ENCODE results near the gene DACT2. TPM values are rescaled to one million over a fixed set of nuclear protein-coding genes. Genes with fewer than 3 reads are reported as not detected.

The DACT2 gene
- total RNA-seq, 1 donor: not detected

DNA sequence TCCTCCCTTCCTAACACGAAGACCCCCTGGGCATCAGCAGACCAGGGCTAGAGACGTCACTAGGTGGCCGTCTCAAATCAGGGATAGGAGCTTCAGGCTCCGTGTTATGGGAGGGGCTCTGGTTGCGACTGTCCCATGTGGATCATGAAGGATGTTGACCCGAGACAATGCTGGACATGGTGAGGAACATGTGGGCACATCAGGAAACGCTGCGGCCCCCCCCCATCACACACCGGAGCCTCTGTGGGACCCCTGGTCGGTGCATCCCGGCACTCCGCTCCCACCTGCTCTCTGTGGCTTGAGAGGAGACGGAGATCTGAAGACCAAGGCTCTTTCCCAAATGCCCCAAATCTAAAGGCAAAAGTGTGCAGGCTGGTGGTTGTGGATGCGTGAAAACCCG, 54.2 kb downstream of the DACT2 start:
- Histone ChIP-seq H3K4me2 (ENCODE audit: insufficient read depth, low read length) (no peak overlapping the region), H2AFZ (ENCODE audit: low read length) (no peak overlapping the region), H4K20me1 (ENCODE audit: insufficient read depth, low read length) (no peaks in the 10 kb centered on the region), H3K27me3 (ENCODE audit: insufficient read depth, low read length) (no peaks in the 10 kb centered on the region), H3K36me3 (ENCODE audit: insufficient read depth, low read length) (no peaks in the 10 kb centered on the region), H3K9me3 (ENCODE audit: low read depth, low read length) (no peaks in the 10 kb centered on the region), H3K4me3 (ENCODE audit: insufficient read depth, low read length) (no peak overlapping the region), H3K27ac (ENCODE audit: low read depth, low read length) (no peak overlapping the region), H3K4me1 (ENCODE audit: insufficient read depth, low read length) (no peaks in the 10 kb centered on the region), H3K79me2 (ENCODE audit: insufficient read depth, low read length) (no peaks in the 10 kb centered on the region)
- TF ChIP-seq, protein P1, sequence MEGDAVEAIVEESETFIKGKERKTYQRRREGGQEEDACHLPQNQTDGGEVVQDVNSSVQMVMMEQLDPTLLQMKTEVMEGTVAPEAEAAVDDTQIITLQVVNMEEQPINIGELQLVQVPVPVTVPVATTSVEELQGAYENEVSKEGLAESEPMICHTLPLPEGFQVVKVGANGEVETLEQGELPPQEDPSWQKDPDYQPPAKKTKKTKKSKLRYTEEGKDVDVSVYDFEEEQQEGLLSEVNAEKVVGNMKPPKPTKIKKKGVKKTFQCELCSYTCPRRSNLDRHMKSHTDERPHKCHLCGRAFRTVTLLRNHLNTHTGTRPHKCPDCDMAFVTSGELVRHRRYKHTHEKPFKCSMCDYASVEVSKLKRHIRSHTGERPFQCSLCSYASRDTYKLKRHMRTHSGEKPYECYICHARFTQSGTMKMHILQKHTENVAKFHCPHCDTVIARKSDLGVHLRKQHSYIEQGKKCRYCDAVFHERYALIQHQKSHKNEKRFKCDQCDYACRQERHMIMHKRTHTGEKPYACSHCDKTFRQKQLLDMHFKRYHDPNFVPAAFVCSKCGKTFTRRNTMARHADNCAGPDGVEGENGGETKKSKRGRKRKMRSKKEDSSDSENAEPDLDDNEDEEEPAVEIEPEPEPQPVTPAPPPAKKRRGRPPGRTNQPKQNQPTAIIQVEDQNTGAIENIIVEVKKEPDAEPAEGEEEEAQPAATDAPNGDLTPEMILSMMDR (IDR thresholded peaks at IDR 0.05; ENCODE audit: extremely low read depth, low read depth, low read length): no peak
- no peak for DNase-seq (ENCODE audit: insufficient read length, low spot score, missing footprints)

DNA sequence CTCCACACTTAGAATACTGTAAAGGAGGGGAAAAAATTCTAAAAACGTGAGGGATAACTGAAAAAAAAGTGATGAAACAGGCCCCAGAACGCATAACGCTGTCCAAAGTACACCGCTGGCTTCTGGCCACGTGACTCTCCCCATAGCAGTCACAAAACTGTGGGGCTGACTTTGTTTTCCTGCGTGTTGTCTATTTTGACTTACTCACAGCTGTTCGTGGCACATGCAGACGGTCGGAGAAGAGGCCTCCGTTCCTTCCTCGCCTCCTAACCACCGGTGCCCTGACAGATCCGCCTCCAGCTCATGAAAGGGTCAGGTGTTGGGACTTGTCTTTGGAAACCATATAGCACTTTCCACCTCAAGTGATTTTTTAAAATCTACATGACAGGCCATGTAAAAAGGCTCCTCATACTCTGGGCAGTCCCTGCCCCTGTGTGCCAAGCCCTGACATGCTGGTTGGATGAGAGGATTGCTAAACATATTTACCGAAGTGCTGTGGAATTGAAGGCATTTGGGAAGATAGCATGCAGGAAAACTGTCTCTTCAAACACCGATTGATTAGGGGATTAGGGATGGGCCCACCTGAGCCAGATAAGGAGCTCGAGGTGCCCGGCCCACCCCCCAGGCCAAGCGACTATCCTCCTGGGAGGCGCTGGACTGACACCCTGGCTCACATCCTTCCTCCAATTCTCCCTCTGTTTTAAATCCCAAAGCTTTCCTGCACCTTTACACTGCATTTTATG, 54.8 kb downstream of the DACT2 start:
- no peaks in the 10 kb centered on the region for H3K27me3 ChIP-seq (ENCODE audit: insufficient read depth, low read length)
- H3K4me1 ChIP-seq (ENCODE audit: insufficient read depth, low read length): no peaks in the 10 kb centered on the region
- no peak overlapping the region for H3K4me3 ChIP-seq (ENCODE audit: insufficient read depth, low read length)
- TF ChIP-seq, protein P1 (IDR thresholded peaks at IDR 0.05; ENCODE audit: extremely low read depth, low read depth, low read length): no peak
- H3K4me2 ChIP-seq (ENCODE audit: insufficient read depth, low read length): no peak overlapping the region
- H4K20me1 ChIP-seq (ENCODE audit: insufficient read depth, low read length): no peaks in the 10 kb centered on the region
- no peak overlapping the region for H2AFZ ChIP-seq (ENCODE audit: low read length)
- DNase-seq (ENCODE audit: insufficient read length, low spot score, missing footprints): no peak
- H3K36me3 ChIP-seq (ENCODE audit: insufficient read depth, low read length): no peaks in the 10 kb centered on the region
- no peaks in the 10 kb centered on the region for H3K9me3 ChIP-seq (ENCODE audit: low read depth, low read length)
- no peak overlapping the region for H3K27ac ChIP-seq (ENCODE audit: low read depth, low read length)
- no peaks in the 10 kb centered on the region for H3K79me2 ChIP-seq (ENCODE audit: insufficient read depth, low read length)

DNA sequence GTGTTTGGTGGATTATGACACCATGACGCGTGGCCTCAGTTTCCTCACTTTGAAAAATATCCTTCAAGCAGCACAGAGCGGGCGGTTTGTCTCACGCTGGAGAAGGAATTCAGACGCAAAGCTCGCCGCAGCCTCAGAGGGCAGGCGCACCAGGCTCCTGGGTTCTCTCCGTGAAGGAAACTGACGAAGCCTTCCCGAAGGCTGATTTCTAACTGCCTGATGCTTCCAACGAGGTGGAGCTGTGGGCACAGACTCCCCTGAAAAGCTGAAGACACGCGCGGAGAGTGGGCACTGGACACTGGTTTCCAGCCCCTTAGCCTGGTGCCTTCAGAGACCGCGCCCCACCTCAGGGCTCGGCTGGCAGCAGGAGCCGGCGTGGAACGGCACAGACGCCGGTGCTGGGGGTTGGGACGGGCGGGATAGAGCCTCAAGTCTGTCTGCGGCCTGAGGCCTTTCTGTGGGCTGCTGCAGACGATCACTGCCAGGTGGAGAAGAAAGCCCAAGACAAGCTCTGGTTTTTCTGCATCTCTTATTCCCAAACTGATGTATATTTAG, 56.1 kb downstream of the DACT2 start:
- Histone ChIP-seq H3K9me3 (ENCODE audit: low read depth, low read length) (no peaks in the 10 kb centered on the region), H3K27me3 (ENCODE audit: insufficient read depth, low read length) (no peaks in the 10 kb centered on the region), H3K4me2 (ENCODE audit: insufficient read depth, low read length) (no peak overlapping the region), H4K20me1 (ENCODE audit: insufficient read depth, low read length) (no peaks in the 10 kb centered on the region), H3K36me3 (ENCODE audit: insufficient read depth, low read length) (no peaks in the 10 kb centered on the region), H3K4me1 (ENCODE audit: insufficient read depth, low read length) (no peaks in the 10 kb centered on the region), H3K4me3 (ENCODE audit: insufficient read depth, low read length) (no peak overlapping the region), H3K79me2 (ENCODE audit: insufficient read depth, low read length) (no peaks in the 10 kb centered on the region), H2AFZ (ENCODE audit: low read length) (no peak overlapping the region), H3K27ac (ENCODE audit: low read depth, low read length) (no peak overlapping the region)
- DNase-seq (ENCODE audit: insufficient read length, low spot score, missing footprints): no peak
- TF ChIP-seq, protein P1 (IDR thresholded peaks at IDR 0.05; ENCODE audit: extremely low read depth, low read depth, low read length): no peak

DNA sequence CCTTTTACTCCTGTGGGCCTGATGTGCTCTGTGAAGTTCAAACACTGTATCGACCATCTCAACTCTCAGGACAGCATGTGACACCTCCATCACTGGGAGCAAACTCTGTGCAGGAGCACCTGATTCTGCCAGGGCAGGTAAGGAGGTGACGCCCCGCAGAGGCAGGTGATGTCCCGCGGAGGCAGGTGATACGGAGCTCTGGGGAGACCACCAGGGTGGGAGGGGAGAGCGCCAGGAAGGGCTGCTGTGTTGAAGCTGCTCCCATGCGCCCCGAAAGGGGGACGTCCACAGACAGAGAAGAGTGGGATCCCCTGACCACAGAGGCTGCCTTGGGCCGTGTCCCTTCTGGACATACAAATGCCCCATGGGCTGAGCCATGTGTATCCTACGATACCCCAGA, 58.3 kb downstream of the DACT2 start:
- no peak overlapping the region for H2AFZ ChIP-seq (ENCODE audit: low read length)
- H3K9me3 ChIP-seq (ENCODE audit: low read depth, low read length): no peaks in the 10 kb centered on the region
- H3K4me2 ChIP-seq (ENCODE audit: insufficient read depth, low read length): no peak overlapping the region
- no peak overlapping the region for H3K27ac ChIP-seq (ENCODE audit: low read depth, low read length)
- DNase-seq (ENCODE audit: insufficient read length, low spot score, missing footprints): no peak
- H3K27me3 ChIP-seq (ENCODE audit: insufficient read depth, low read length): no peaks in the 10 kb centered on the region
- H3K36me3 ChIP-seq (ENCODE audit: insufficient read depth, low read length): no peaks in the 10 kb centered on the region
- no peaks in the 10 kb centered on the region for H3K4me1 ChIP-seq (ENCODE audit: insufficient read depth, low read length)
- H3K4me3 ChIP-seq (ENCODE audit: insufficient read depth, low read length): no peak overlapping the region
- H3K79me2 ChIP-seq (ENCODE audit: insufficient read depth, low read length): no peaks in the 10 kb centered on the region
- H4K20me1 ChIP-seq (ENCODE audit: insufficient read depth, low read length): no peaks in the 10 kb centered on the region
- TF ChIP-seq, protein P1 (IDR thresholded peaks at IDR 0.05; ENCODE audit: extremely low read depth, low read depth, low read length): no peak

All from osteoblast (primary cell).